SW 1271 (cell line): ENCODE data around the gene BICDL2.
"Not testable (repeated sequence)": the region's sequence is repeated elsewhere in the genome, so short reads cannot be mapped to it uniquely, and the experiment has no call there.

ENCODE experiments used
- DNase-seq, 2 experiments: peaks; one replicate each; lab custom pipeline; 2025; lab: John Stamatoyannopoulos, UW

BICDL2 gene

DNA sequence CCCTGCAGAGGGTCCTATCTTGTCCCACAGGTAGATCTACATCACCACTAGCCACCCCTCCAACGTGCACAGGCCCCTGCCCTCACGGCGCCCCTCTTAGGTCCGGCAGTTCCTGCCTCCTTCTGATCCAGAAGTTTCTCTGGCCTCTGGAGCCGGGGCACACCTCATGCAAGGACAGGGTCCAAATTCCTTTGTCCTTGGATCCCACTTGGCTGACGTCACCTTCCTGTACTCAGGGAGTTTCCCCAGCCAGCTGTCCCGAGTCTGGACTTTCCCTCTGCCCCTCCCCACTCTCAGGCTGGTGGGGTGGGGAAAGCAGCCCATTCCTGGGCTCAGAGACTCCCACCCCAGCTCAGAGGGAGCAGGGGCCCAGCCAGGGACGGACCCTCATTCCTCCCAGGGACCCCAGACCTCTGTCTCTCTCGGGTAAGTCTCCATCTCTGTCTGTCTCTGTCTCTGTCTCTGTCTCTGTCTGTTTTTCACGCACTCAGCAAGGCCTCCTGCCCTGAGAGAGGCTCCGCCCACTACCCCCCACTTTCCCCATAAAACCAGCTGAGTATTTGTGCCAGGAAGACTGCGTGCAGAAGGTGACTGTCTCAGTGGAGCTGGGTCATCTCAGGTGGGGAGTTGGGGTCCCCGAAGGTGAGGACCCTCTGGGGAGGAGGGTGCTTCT, 28.5 kb upstream of the BICDL2 start, which contains the start of gene IL32:
Gene IL32 (plus strand): TSS at position 572 of the 673 bp plus-strand sequence. CDS start 172 bp downstream, outside the sequence.
- peak; percentile 10 to 14 for DNase-seq

DNA sequence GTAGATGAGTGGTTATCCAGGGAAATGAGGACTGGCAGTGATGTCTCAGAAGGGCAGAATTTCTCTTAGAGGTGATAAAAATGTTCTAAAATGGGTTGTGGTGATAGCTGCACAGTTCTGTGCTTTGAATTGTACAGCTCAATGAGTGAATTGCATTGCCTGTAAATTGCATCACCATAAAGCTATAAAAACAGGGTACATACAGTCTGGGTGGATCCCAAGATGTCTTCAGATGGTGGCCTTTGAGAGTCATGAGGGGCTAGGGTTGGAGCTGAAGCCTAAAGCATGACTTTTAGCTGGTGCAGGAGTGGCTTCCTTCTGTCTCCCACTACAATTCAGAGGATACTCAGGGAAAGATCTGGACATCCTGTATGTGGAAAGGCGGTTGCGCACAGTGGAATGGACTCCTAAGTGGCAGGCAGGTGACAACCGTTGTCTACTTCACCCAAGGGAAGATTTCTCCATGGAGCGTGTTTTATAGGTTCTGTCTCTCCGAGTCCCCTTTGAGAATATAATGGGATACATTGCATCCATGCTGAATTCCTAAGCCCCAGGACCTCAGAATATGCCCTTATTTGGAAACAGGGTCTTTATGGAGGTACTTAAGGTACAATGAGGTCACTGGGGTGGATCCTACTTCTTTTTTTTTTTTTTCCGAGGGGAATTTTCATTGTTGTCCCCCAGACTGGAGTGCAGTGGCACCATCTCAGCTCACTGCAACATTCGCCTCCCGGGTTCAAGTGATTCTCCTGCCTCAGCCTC, 27.1 kb upstream of the BICDL2 start:
- DNase-seq: no peak

- DNase-seq: no peak
Observed at GRCh38 chr16:3062553-3062952, 25.8 kb upstream of the BICDL2 start.

- no peak for DNase-seq
Observed at GRCh38 chr16:3060339-3061127, 23.8 kb upstream of the BICDL2 start.

DNA sequence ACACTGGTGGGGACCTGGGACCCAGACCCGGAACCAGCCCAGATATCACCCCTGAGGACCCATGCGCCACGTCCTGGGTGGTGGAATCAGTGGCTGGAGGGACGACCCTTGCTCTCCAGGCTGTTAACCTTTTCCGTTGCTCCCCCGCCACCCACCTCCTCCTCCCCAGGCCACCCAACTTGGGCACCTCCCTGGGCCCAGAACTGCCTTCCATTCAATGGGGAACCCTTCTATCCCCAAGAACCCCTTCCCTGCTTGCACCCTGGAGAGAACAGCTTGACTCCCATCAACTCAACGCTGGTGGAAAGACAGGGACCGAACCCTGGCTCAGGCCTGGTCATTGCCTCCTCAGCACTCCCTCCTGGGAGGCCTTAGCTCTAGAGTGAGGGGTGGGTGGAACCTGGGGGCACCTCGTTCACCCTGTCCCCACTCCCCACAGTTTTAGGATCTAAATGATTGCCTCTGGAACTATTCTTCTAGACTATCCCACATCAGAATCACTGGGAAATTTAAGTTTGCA, 23.0 kb upstream of the BICDL2 start:
- DNase-seq: no peak

GRCh38 chr16:3059041-3059722, 22.4 kb upstream of the BICDL2 start:
- DNase-seq: peak; percentile 16 to 41

DNA sequence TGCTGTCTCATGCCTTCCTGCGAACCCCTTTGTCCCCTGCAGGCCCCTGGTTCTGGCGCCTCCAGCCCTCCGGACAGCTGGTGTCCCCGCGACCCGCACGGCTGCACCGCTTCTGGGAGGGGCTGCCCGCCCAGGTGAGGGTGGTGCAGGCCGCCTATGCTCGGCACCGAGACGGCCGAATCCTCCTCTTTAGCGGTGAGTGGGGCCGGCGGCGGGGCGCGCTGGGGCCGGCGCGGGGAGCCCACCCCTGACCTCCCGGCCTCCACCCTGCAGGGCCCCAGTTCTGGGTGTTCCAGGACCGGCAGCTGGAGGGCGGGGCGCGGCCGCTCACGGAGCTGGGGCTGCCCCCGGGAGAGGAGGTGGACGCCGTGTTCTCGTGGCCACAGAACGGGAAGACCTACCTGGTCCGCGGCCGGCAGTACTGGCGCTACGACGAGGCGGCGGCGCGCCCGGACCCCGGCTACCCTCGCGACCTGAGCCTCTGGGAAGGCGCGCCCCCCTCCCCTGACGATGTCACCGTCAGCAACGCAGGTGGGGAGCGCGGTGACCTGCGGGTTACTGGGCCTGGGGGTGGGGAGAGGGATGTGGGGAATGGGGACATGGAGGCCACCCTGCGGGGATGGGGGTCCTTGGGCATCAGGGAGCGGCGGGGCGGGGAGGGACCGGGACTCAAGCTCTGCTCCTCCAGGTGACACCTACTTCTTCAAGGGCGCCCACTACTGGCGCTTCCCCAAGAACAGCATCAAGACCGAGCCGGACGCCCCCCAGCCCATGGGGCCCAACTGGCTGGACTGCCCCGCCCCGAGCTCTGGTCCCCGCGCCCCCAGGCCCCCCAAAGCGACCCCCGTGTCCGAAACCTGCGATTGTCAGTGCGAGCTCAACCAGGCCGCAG, 21.6 kb upstream of the BICDL2 start:
- peak in 1 of 2 experiments; percentile 28 for DNase-seq

DNA sequence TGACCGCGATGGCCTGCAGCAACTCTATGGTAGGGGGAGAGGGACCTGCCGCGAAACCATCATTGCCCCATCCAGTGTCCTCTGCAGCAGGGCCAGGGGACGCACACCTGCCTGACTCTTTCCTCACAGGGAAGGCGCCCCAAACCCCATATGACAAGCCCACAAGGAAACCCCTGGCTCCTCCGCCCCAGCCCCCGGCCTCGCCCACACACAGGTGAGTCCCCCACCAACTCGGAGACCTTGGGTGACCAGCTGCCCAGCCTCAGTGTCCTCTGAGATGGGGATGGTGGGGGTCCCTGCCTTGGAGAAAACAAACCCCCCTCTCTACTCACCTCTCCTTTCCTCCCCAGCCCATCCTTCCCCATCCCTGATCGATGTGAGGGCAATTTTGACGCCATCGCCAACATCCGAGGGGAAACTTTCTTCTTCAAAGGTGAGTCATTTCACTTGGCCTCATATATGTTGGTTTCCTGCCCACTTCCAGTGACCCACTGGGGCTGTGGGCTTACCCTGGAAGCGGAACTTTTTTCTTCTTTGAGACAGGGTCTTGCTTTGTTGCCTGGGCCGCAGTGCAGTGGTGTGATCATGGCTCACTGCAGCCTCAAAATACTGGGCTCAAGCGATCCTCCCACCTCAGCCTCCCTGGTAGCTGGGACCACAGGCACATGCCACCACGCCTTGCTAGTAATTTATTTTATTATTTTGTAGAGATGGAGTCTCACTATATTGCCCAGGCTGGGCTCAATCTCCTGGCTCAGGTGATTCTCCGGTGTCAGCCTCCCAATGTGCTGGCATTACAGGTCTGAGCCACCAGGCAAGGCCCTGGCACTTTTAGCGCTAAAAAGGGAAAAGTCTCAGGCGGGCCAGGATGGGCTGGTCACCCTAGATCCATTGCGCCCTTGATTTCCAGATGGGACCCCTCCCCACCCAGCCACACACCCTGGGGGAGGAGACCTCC, 20.7 kb upstream of the BICDL2 start:
- DNase-seq: no peak

DNA sequence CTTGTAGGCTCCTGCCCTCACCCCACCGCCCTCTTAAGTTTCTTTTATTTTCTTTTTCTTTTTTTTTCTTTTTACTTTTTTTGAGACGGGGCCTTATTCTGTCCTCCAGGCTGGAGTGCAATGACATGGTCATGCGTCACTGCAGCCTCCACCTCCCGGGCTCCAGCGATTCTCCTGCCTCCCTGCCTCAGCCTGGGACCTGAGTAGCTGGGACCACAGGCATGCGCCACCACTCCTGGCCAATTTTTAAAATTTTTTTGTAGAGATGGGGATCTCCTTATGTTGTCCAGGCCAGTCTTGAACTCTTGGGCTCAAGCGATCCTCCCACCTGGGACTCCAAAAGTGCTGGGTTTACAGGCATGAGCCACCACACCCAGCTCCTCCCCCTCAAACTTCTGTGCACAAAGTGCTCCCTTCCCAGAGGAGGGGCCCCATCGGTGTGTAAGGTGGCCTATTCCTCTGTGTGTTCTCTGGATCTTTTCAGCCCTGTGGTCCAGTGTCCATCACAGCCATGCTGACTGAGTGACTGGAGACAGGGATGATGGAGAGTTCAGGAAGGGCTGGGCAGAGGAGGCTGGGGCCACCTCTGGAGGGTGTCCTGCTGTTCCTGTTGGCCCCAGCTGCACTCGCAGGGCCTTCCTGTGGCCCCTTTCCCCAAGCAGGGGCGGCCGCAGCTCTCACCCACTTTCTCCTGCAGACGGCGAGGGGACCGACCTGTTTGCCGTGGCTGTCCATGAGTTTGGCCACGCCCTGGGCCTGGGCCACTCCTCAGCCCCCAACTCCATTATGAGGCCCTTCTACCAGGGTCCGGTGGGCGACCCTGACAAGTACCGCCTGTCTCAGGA, 19.8 kb upstream of the BICDL2 start:
- no peak for DNase-seq

- DNase-seq: not testable (repeated sequence)
Observed at GRCh38 chr16:3055734-3056115, 19.0 kb upstream of the BICDL2 start.

GRCh38 chr16:3054965-3055733, 18.4 kb upstream of the BICDL2 start:
- no peak for DNase-seq

DNA sequence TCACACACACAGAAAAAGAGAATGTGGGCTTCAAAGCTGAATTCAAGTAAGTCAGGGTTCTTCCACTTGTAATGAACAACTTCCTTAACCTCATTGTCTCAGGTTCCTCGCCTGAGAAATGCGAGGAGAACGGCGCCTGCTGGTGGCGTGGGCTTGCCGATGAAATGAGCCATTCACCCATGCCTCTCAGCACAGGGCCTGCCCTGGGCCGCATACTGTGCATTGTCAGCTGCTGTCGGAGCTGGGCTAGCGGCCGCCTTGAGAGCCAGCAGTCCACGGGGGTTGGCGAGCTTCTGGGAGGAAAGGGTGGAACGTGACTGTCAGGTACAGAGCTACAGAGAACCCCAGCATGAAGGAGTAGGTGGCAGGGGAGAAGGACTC, 16.6 kb upstream of the BICDL2 start:
- not testable (repeated sequence) for DNase-seq

GRCh38 chr16:3052571-3053329, 16.0 kb upstream of the BICDL2 start:
- DNase-seq: not testable (repeated sequence)

DNA sequence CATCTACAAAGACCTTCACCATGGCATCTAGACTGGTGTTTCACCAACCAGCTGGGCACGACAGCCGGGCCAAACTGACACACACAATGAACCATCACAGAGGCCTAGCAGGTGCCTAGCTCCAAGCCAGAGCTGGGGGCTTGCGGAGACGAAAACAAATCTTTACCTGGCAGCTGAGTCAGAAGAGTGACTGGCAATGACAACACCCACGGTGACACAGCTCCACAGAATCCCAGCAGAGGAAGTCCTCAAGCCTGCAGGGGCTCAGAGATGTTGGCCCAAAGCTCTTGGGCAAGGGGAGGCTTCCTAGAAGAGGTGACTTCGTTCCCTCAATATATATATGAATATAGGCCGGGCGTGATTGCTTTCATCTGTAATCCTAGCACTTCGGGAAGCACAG, 14.8 kb upstream of the BICDL2 start:
- DNase-seq: no peak

- no peak for DNase-seq
Observed at GRCh38 chr16:3051009-3051408, 14.3 kb upstream of the BICDL2 start.

GRCh38 chr16:3050487-3050886, 13.7 kb upstream of the BICDL2 start:
- DNase-seq: no peak

DNA sequence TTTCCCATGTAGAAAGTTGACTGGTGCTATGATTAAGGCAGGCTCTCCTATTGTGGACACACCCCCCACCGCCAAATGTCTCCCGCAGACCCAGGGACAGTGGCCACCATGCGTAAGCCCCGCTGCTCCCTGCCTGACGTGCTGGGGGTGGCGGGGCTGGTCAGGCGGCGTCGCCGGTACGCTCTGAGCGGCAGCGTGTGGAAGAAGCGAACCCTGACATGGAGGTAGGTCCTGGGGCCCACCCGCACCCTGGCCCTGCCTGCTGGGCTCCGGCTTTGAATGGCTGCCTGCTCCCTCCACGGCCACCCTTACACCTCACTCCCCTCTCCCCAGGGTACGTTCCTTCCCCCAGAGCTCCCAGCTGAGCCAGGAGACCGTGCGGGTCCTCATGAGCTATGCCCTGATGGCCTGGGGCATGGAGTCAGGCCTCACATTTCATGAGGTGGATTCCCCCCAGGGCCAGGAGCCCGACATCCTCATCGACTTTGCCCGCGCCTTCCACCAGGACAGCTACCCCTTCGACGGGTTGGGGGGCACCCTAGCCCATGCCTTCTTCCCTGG, 13.3 kb upstream of the BICDL2 start:
- no peak for DNase-seq
